HG03196 (cell line): ENCODE data around the gene TMEM50A.
"Not testable (repeated sequence)": the region's sequence is repeated elsewhere in the genome, so short reads cannot be mapped to it uniquely, and the experiment has no call there.

Experiments used
- ATAC-seq: cut with Tn5 transposase; IDR thresholded peaks from one replicate; pipeline ENCODE4 v1.9.1; 2021; ENCODE audit not compliant: unreplicated experiment

The TMEM50A gene

DNA sequence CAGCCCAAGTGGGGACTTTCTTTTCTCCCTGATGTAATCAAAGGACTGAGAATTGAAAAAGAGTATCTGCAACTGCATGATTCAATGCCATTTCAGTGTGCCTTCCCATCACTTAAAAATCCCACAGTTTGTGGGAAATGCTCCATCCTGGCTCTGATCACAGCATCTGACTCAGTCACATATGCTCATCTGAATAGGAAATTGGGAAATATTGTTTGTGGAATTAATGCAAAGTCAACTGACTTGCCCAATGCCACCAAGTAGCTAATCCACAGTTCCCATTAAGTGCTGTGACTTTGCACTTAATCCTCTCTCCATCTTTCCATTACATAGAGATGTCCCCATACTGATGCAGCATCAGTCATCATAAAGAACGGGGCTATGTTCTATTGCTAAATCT lies 45.0 kb downstream of the TMEM50A start:
- not testable (repeated sequence) for ATAC-seq

DNA sequence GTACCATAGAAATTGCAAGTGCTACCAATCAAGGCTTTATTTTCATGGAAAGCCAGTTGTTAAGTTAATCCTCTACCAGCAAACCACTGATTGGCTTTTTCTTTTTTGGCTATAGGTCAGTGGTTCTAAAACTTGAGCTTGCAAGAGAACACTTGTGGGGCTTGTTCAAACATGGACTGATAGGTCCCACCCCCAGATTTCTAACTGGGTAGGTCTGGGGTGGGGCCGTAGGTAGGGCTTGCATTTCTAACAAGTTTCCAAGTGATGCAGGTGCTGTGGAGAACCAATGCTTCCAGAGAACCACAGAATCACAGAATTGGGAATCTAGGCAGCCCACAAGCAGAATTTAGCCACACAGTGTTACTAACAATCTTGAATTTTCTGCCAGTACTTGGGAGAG lies 45.7 kb downstream of the TMEM50A start:
- not testable (repeated sequence) for ATAC-seq

DNA sequence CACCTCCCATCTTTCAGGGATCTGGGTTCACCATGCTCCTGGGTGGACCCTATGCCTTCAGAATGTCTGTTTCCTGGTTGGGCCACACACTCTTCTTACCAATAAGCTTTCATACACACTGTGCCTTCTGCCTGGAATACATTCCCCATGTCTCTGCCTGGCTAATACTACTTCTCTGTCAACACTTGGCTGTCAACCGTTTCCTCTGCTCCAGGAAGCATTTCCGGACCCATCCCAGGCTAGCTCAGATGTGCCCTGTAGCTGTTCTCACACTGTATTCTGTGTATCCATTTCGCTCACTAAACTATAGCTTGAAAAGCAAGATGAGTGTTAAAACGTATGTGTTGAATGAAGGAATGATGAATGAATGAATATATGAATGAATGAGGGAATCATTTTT lies 49.0 kb downstream of the TMEM50A start:
- not testable (repeated sequence) for ATAC-seq

DNA sequence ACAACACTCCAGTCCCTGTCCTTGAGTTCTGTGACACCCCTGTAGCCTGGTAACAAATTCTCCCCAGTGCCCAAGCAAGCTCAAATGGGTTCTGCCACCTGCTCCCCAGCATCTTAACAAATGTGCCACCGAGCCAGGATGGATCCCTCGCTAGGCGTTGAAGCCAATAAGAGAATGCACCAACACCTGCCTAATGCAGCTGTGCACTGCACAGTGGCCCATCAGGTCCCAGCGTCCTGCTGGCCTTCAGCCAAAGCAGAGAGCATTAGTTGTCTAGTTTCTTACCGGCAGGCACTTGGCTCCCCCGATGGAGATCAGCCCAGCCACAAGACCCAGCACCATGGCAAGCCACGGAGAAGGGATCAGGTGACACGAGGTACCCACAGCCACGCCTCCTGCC lies 50.6 kb downstream of the TMEM50A start:
- ATAC-seq: not testable (repeated sequence)

GRCh38 chr1:25389721-25390120 lies 51.6 kb downstream of the TMEM50A start:
- not testable (repeated sequence) for ATAC-seq

GRCh38 chr1:25392841-25393240 lies 54.7 kb downstream of the TMEM50A start:
- ATAC-seq: no peak

DNA sequence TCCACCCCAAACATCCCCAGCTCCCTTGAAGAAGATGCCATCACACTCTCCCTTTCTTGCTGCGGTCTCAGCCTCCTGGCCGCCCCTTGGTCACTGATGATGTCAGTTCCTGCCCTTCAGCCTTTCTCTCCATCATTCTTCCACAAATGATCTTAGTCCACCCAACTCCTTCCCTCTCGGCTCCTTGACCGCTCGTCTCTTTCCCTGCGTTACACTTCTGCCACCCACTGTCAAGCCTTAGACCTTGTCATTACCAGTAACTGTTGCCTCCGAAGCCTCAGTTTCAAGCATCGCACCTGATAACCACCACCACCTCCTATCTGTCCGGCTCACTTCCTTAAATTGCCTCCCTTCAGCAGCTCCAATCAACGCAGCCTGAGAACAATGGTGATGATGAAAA lies 59.4 kb downstream of the TMEM50A start:
- ATAC-seq: not testable (repeated sequence)

GRCh38 chr1:25398079-25398478 lies 59.9 kb downstream of the TMEM50A start:
- ATAC-seq: not testable (repeated sequence)

DNA sequence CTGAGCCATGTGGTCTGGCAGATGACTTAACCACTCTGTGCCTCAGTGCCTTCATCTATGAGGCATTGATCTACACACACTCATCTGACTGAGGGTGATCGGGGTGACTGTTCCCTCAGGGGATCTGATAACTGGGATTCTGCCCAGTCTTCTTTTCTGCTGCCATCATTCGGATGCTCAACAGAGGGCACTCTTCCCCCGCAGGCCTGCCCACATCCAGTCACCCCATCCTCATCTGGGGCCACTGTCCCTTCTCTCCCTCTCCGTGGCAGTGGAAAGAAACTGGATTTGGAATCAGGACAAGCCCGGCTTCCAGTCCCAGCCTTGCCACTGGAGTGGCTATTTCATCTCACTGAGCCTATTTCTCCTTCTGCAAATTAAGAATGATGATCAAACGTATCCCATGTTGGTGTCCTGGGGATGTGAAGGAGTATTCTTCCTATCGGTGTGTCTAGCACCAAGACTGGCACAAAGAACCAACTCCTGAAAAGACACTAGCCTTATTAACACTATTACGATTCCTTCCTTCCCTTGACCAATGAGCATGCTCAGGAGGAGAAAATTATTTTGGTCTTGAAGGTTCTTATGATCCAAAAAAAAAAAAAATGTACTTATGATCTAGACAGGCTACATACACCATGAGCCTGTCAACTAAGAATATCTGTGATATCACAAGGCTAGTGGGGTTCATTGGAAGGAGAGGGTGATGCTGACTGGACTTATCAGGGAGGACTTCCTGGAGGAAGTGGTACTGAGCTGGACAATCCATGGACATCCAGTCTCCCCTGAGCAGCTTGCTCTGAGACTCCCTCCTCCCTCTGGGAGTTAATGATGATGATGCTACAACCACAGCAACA lies 65.0 kb downstream of the TMEM50A start:
- ATAC-seq: not testable (repeated sequence)

GRCh38 chr1:25405731-25406305 lies 67.7 kb downstream of the TMEM50A start:
- not testable (repeated sequence) for ATAC-seq

GRCh38 chr1:25409641-25410427 lies 71.7 kb downstream of the TMEM50A start:
- ATAC-seq: not testable (repeated sequence)
